A673 (cell line): ENCODE measurements around the gene KCNK17. TPM values are rescaled to one million over a fixed set of nuclear protein-coding genes. Genes with fewer than 3 reads are reported as not detected.

Experiments
- BruUV-seq: library from RNA; stranded (reverse); fragments of 400-500 nt; replicated peaks from 2 replicates; lab custom pipeline; 2021; lab: Mats Ljungman, UMichigan
- CTCF ChIA-PET: fragments of 300-600 bp; sonication (Branson Sonifier 250); formaldehyde crosslinking; loops from one replicate; lab custom pipeline; 2022; ENCODE audit warnings: antibody characterized with exemption; lab: Charles Lee
- POLR2A ChIA-PET: fragments of 300-600 bp; sonication (Branson Sonifier 250); formaldehyde crosslinking; loops from one replicate; lab custom pipeline; 2022; ENCODE audit warnings: antibody characterized with exemption; ENCODE audit not compliant: low non-redundant PET; lab: Charles Lee
- DNase-seq: peaks from one replicate; pipeline ENCODE4 v3.0.0-alpha.2; 2015; ENCODE audit warnings: low spot score
- H3K27ac ChIP-seq: fragments of 200-600 bp; sonication (generic); 2 replicates; pipeline ENCODE4 v1.5.1; 2016; ENCODE audit warnings: mixed run types, low read depth, mild to moderate bottlenecking, mixed read lengths, antibody characterized with exemption, low read length; ENCODE audit not compliant: poor library complexity, severe bottlenecking
- H3K27me3 ChIP-seq: fragments of 200-600 bp; sonication (generic); replicated peaks from 2 replicates; pipeline ENCODE4 v1.6.1; 2017; ENCODE audit warnings: mixed run types, low read depth, mild to moderate bottlenecking, mixed read lengths, antibody characterized with exemption, low read length; ENCODE audit not compliant: insufficient read depth, poor library complexity
- H3K36me3 ChIP-seq: fragments of 200-600 bp; sonication (generic); 2 replicates; pipeline ENCODE4 v1.6.1; 2016; ENCODE audit warnings: mixed run types, mild to moderate bottlenecking, mixed read lengths, antibody characterized with exemption, low read length; ENCODE audit not compliant: insufficient read depth, poor library complexity, severe bottlenecking
- H3K4me1 ChIP-seq: fragments of 200-600 bp; sonication (generic); 2 replicates; pipeline ENCODE4 v1.6.1; 2017; ENCODE audit warnings: mixed run types, mild to moderate bottlenecking, mixed read lengths, antibody characterized with exemption, low read length; ENCODE audit not compliant: insufficient read depth, poor library complexity, severe bottlenecking
- H3K4me3 ChIP-seq: fragments of 200-600 bp; sonication (generic); 2 replicates; pipeline ENCODE4 v1.5.1; 2016; ENCODE audit warnings: low read depth, mixed run types, mild to moderate bottlenecking, mixed read lengths, low read length; ENCODE audit not compliant: poor library complexity, severe bottlenecking
- H3K9me3 ChIP-seq: fragments of 200-600 bp; sonication (generic); 2 replicates; pipeline ENCODE4 v1.6.1; 2016; ENCODE audit warnings: mixed run types, low read depth, mild to moderate bottlenecking, mixed read lengths, antibody characterized with exemption, low read length; ENCODE audit not compliant: poor library complexity, severe bottlenecking
- EZH2 ChIP-seq: fragments of 200-600 bp; sonication (generic); IDR thresholded peaks from 2 replicates; pipeline ENCODE4 v1.6.1; 2017; ENCODE audit warnings: borderline replicate concordance, low read depth, mild to moderate bottlenecking, mixed read lengths, antibody characterized with exemption, low read length; ENCODE audit not compliant: poor library complexity, severe bottlenecking
- intact Hi-C: fragments of 100-400 bp; cut with micrococcal nuclease; formaldehyde crosslinking; loops from one replicate; pipeline ENCODE4 v1.10.0; 2022; ENCODE audit not compliant: unreplicated experiment
- total RNA-seq: library from RNA; stranded (reverse); gene quantifications from 2 replicates; pipeline ENCODE4 v1.2.3, GENCODE V29; 2021
- TF ChIP-seq, protein P1 (sequence below): fragments of 300-800, 200-600 bp; sonication (generic); conservative IDR thresholded peaks from 2 replicates; pipeline ENCODE4 v1.5.1; 2017; ENCODE audit warnings: low read depth, mild to moderate bottlenecking, antibody characterized with exemption, low read length, moderate library complexity, mixed read lengths

KCNK17 gene
- total RNA-seq, 1 experiment from 2014 or later: not detected

DNA sequence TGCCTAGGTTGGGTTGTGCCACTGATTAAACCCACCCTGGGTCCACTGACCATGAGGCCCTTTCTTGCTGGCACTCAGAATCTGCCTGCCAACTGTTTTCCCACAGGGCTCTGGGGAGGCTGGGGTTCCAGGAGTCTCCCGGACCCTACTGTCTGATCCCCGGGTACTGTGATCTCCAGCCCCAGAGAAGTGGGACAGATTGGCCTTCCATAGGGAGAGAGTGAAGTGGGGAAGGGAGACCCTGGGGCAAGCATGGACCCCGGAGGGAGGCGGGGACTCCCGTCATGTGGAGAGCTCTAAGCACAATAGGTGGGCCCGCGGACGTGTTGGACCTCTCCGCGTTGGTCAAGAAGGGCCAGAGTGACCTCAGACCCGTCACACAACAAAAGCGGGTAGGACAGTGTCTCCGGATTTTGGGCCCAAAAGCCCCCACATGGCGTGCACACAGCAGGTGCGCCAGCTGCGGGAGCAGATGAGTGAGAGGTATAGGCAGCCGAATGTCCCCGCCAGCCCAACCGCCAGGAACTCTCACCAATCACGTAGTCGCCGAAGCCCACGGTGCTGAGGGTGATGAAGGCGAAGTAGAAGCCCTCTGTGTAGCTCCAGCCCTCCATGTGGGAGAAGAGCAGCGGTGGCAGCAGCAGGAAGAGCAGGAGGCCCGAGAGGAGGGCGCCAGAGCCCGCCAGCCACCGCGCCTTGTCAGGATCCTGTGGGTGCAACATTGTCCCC, 10.6 kb downstream of the KCNK17 start:
- ChIA-PET POLR2A (no interaction called here), CTCF (interaction anchor here (1.0 to 1.4 kb wide), 3 partner anchors 137 to 431 kb away, joined by 3 to 11 read pairs (median 11); no protein-coding TSS in a partner anchor)
- H3K4me1 ChIP-seq: no peaks in the 10 kb centered on the region
- H3K27me3 ChIP-seq: peaks cover 17% of the 10 kb centered on the region
- BruUV-seq: no TSS peak
- TF ChIP-seq, protein P1, sequence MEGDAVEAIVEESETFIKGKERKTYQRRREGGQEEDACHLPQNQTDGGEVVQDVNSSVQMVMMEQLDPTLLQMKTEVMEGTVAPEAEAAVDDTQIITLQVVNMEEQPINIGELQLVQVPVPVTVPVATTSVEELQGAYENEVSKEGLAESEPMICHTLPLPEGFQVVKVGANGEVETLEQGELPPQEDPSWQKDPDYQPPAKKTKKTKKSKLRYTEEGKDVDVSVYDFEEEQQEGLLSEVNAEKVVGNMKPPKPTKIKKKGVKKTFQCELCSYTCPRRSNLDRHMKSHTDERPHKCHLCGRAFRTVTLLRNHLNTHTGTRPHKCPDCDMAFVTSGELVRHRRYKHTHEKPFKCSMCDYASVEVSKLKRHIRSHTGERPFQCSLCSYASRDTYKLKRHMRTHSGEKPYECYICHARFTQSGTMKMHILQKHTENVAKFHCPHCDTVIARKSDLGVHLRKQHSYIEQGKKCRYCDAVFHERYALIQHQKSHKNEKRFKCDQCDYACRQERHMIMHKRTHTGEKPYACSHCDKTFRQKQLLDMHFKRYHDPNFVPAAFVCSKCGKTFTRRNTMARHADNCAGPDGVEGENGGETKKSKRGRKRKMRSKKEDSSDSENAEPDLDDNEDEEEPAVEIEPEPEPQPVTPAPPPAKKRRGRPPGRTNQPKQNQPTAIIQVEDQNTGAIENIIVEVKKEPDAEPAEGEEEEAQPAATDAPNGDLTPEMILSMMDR: peak; percentile 7; the same call in 1 of the 2 replicates
- TF ChIP-seq EZH2: no peak
- DNase-seq: no peak
- no peaks in the 10 kb centered on the region for H3K36me3 ChIP-seq
- intact Hi-C loops: loop anchor here (1.0 to 2.0 kb wide), 3 partner anchors 137 to 431 kb away; no protein-coding TSS in a partner anchor
- H3K4me3 ChIP-seq: no peak overlapping the region
- H3K27ac ChIP-seq: no peak overlapping the region
- H3K9me3 ChIP-seq: no peaks in the 10 kb centered on the region

DNA sequence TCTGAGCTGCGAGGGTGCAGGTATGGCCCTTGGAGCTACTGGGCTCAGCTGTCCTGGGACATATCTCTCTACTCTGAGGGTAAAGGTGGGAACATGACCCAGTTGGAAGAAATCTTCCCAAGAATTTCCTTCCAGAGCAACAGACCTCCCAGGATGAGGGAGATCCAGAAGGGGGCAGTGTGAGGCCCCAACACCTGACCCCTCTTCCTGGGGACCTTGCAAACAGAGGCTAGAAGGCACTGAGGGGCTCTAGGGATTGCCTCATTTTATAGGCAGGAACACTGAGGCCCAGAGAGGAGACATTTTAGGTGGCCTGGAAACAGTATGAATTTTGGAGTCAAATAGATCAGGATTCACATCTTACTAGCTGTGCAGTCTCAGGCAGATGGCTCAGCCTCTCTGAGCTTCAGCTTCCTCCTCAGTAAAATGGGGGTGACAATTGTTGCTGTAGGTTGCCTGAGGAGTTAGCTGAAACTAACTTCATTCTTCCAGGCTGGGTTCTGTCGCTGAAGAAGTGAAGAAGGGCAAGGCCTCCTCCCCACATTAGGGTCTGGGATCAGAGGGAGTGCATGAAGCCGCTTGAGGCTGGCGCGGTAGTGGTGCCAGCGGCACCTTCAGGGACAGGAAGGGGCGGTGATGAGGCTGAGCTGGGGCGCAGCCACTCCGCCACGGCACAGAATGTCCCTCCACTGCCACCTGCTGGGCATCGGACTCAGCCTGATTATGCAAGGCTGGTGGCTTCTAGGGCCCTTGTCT, 11.4 kb downstream of the KCNK17 start:
- TF ChIP-seq, protein P1: peak; percentile 80
- TF ChIP-seq EZH2: no peak
- CTCF ChIA-PET: interaction anchor here (1.0 to 1.4 kb wide), 3 partner anchors 137 to 430 kb away, joined by 3 to 11 read pairs (median 11); no protein-coding TSS in a partner anchor
- Histone ChIP-seq H3K27me3 (peaks cover 23% of the 10 kb centered on the region), H3K36me3 (no peaks in the 10 kb centered on the region), H3K4me1 (no peaks in the 10 kb centered on the region), H3K9me3 (no peaks in the 10 kb centered on the region), H3K27ac (no peak overlapping the region), H3K4me3 (no peak overlapping the region)
- POLR2A ChIA-PET: no interaction called here
- no TSS peak for BruUV-seq
- DNase-seq: peak; percentile 82
- intact Hi-C loops: loop anchor here (1.0 to 2.0 kb wide), 3 partner anchors 137 to 430 kb away; no protein-coding TSS in a partner anchor

DNA sequence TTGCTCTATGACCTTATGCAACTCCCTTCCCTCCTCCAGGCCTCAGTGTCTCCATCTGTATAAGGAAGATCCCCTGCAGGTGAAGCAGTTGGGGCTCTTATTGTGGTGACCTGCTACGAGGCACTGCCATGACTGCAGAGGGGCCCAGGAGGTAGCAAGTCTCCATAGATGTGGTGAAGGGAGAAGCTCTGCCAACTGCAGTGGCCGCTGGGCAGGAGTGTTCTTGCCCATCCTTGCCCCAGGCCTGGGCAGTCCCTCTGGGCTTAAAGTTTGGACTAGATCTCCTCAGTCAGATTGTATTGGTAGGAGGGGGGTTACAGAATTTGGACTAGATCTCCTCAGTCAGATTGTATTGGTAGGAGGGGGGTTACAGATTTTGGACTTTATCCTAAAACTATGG, 12.2 kb downstream of the KCNK17 start:
- Histone ChIP-seq H3K4me1 (no peaks in the 10 kb centered on the region), H3K27ac (no peak overlapping the region), H3K4me3 (no peak overlapping the region), H3K36me3 (no peaks in the 10 kb centered on the region), H3K9me3 (no peaks in the 10 kb centered on the region), H3K27me3 (peaks cover 24% of the 10 kb centered on the region)
- POLR2A ChIA-PET: no interaction called here
- CTCF ChIA-PET: no interaction called here
- DNase-seq: no peak
- no TSS peak for BruUV-seq
- intact Hi-C loops: loop anchor here (2.0 kb wide), 1 partner anchor 429 kb away; no protein-coding TSS in a partner anchor
- TF ChIP-seq, protein P1: no peak
- no peak for TF ChIP-seq EZH2
